ENCODE results near the gene TAF11L14.
"Not testable (repeated sequence)": the region's sequence is repeated elsewhere in the genome, so short reads cannot be mapped to it uniquely, and the experiment has no call there.

Gene TAF11L14

GRCh38 chr5:17634160-17634559 lies at the start of gene TAF11L14:
TSS of gene TAF11L14 (plus strand) at chr5:17634460.
- no peak for DNase-seq

GRCh38 chr5:17585658-17586057 lies 48.6 kb upstream of the TAF11L14 start, which contains the start of gene TAF11L7:
TSS of gene TAF11L7 (minus strand) at chr5:17585758.
- not testable (repeated sequence) for DNase-seq

GRCh38 chr5:17590860-17591259 lies 43.4 kb upstream of the TAF11L14 start, which contains the start of gene TAF11L8:
TSS of gene TAF11L8 (minus strand) at chr5:17590960.
- DNase-seq: not testable (repeated sequence)

GRCh38 chr5:17594255-17594654 lies 40.0 kb upstream of the TAF11L14 start, which contains the start of gene TAF11L9:
TSS of gene TAF11L9 (minus strand) at chr5:17594394.
- DNase-seq: not testable (repeated sequence)

GRCh38 chr5:17597728-17598127 lies 36.5 kb upstream of the TAF11L14 start, which contains the start of gene TAF11L10:
TSS of gene TAF11L10 (minus strand) at chr5:17597828.
- not testable (repeated sequence) for DNase-seq

- DNase-seq: not testable (repeated sequence)
Observed at GRCh38 chr5:17603880-17604279, 30.4 kb upstream of the TAF11L14 start, which contains the start of gene TAF11L11. TSS of gene TAF11L11 (plus strand) at chr5:17604183.

GRCh38 chr5:17604951-17605350 lies 29.3 kb upstream of the TAF11L14 start:
- DNase-seq: no peak

- DNase-seq: not testable (repeated sequence)
Observed at GRCh38 chr5:17607461-17607860, 26.8 kb upstream of the TAF11L14 start.

- DNase-seq: not testable (repeated sequence)
Observed at GRCh38 chr5:17610092-17610491, 24.2 kb upstream of the TAF11L14 start, which contains the start of gene TAF11L12. TSS of gene TAF11L12 (plus strand) at chr5:17610392.

GRCh38 chr5:17614872-17615605 lies 19.2 kb upstream of the TAF11L14 start:
- no peak for DNase-seq

GRCh38 chr5:17619354-17619753 lies 14.9 kb upstream of the TAF11L14 start:
- no peak for DNase-seq

- DNase-seq: no peak
Observed at GRCh38 chr5:17620627-17621026, 13.6 kb upstream of the TAF11L14 start.

- DNase-seq: no peak
Observed at GRCh38 chr5:17625686-17626085, 8.6 kb upstream of the TAF11L14 start.

- not testable (repeated sequence) for DNase-seq
Observed at GRCh38 chr5:17631788-17632187, 2.5 kb upstream of the TAF11L14 start, which contains the start of gene TAF11L13. TSS of gene TAF11L13 (plus strand) at chr5:17632088.

GRCh38 chr5:17649232-17649631 lies 15.0 kb downstream of the TAF11L14 start:
- DNase-seq: not testable (repeated sequence)

- DNase-seq: not testable (repeated sequence)
Observed at GRCh38 chr5:17655201-17655759, 21.0 kb downstream of the TAF11L14 start.

GRCh38 chr5:17655921-17656320 lies 21.7 kb downstream of the TAF11L14 start:
- no peak for DNase-seq

- no peak for DNase-seq
Observed at GRCh38 chr5:17663182-17663581, 28.9 kb downstream of the TAF11L14 start.

- no peak for DNase-seq
Observed at GRCh38 chr5:17665836-17666235, 31.6 kb downstream of the TAF11L14 start.

- DNase-seq: no peak
Observed at GRCh38 chr5:17666726-17667235, 32.5 kb downstream of the TAF11L14 start.

- no peak for DNase-seq
Observed at GRCh38 chr5:17670353-17670752, 36.1 kb downstream of the TAF11L14 start.

GRCh38 chr5:17678751-17679324 lies 44.6 kb downstream of the TAF11L14 start:
- DNase-seq: no peak

GRCh38 chr5:17679597-17680203 lies 45.4 kb downstream of the TAF11L14 start:
- no peak for DNase-seq

Measured in Kasumi-1 (cell line).